ENCODE measurements around the gene SDCCAG8.

The SDCCAG8 gene

DNA sequence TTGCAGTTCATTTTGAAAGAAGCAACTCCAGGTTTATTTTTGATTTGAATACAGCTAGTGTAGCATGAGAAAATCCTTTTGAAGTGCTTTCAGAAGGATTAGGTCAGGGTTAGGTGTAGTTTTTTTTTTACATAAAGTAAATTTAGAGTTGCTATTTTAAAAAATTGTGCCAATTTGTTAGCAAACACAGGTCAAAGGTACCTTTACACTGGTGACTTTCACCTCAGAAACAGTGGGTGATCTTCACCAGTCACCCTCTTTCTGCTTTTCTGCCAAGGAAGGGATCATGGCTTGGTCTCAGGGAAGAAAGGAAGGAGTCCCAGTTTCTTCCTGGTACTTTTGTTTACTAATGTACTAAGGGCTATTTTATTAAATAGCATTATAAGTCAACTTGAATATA is 111.5 kb downstream of the SDCCAG8 start:
- no peaks in the 10 kb centered on the region for H3K36me3 ChIP-seq (ENCODE audit: insufficient read depth)
- no peak overlapping the region for H3K4me3 ChIP-seq (IDR thresholded peaks at IDR 0.05; ENCODE audit: insufficient read depth, low read depth, low read length)
- H4K20me1 ChIP-seq (ENCODE audit: insufficient read depth), result no peaks in the 10 kb centered on the region
- H3K79me2 ChIP-seq (ENCODE audit: insufficient read depth, low read depth), result no peaks in the 10 kb centered on the region
- no peak overlapping the region for H3K9ac ChIP-seq
- H3K4me1 ChIP-seq (ENCODE audit: low read depth, poor library complexity, severe bottlenecking), result no peaks in the 10 kb centered on the region
- no peak overlapping the region for H2AFZ ChIP-seq (ENCODE audit: low read depth)
- TF ChIP-seq, protein P1, sequence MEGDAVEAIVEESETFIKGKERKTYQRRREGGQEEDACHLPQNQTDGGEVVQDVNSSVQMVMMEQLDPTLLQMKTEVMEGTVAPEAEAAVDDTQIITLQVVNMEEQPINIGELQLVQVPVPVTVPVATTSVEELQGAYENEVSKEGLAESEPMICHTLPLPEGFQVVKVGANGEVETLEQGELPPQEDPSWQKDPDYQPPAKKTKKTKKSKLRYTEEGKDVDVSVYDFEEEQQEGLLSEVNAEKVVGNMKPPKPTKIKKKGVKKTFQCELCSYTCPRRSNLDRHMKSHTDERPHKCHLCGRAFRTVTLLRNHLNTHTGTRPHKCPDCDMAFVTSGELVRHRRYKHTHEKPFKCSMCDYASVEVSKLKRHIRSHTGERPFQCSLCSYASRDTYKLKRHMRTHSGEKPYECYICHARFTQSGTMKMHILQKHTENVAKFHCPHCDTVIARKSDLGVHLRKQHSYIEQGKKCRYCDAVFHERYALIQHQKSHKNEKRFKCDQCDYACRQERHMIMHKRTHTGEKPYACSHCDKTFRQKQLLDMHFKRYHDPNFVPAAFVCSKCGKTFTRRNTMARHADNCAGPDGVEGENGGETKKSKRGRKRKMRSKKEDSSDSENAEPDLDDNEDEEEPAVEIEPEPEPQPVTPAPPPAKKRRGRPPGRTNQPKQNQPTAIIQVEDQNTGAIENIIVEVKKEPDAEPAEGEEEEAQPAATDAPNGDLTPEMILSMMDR (conservative IDR thresholded peaks at IDR 0.05; ENCODE audit: low read depth, low read length), result no peak
- no peak overlapping the region for H3K4me2 ChIP-seq
- no peaks in the 10 kb centered on the region for H3K27me3 ChIP-seq (ENCODE audit: insufficient read depth, low read depth)
- no peak overlapping the region for H3K27ac ChIP-seq

DNA sequence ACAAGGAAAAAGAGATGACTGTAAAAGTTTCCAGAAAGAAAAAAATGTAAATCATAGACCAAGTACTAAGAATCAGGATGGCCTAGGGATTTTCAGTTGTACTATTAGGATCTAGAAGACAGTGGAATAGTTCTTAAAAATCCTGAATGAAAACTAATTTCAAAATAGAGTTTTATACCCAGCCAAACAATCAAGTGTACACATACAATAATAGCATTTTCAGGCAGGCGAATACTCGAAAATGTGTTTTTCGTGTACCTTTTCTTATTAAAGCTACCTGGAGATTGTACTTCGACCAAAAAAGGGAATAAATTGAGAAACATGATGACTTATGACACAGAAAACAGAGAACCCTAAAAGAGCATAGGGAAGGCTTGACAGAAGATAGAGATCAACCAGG is 118.6 kb downstream of the SDCCAG8 start:
- Histone ChIP-seq H3K36me3 (ENCODE audit: insufficient read depth) (no peaks in the 10 kb centered on the region), H3K4me1 (ENCODE audit: low read depth, poor library complexity, severe bottlenecking) (no peaks in the 10 kb centered on the region), H3K27me3 (ENCODE audit: insufficient read depth, low read depth) (no peaks in the 10 kb centered on the region), H3K9ac (no peak overlapping the region), H3K4me2 (no peak overlapping the region), H4K20me1 (ENCODE audit: insufficient read depth) (no peaks in the 10 kb centered on the region; the same call in 1 of the 2 replicates), H2AFZ (ENCODE audit: low read depth) (no peak overlapping the region), H3K79me2 (ENCODE audit: insufficient read depth, low read depth) (no peaks in the 10 kb centered on the region), H3K4me3 (IDR thresholded peaks at IDR 0.05; ENCODE audit: insufficient read depth, low read depth, low read length) (no peak overlapping the region), H3K27ac (no peak overlapping the region)
- TF ChIP-seq, protein P1 (conservative IDR thresholded peaks at IDR 0.05; ENCODE audit: low read depth, low read length), result no peak

DNA sequence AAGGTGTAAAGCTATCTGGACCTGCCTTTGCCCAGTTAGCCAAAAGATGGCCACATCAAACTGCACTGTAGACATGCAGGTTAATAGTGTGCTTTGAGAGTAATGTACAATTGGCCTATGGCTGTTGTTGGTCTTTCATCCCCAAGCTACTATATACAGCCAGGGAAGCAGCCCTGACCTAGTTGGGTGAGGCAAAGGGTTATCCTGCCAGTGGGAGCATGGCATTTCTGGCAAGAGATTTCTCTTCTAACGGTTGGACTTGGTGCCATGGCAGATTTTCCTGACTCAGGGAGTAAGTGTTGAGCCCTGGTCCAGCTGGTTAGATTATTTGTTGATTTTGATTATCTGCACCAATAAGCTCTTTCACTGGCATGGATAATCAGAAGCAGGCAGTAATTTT is 119.8 kb downstream of the SDCCAG8 start:
- Histone ChIP-seq H3K4me1 (ENCODE audit: low read depth, poor library complexity, severe bottlenecking) (no peaks in the 10 kb centered on the region), H3K27me3 (ENCODE audit: insufficient read depth, low read depth) (no peaks in the 10 kb centered on the region), H3K36me3 (ENCODE audit: insufficient read depth) (no peaks in the 10 kb centered on the region), H3K27ac (no peak overlapping the region), H3K79me2 (ENCODE audit: insufficient read depth, low read depth) (no peaks in the 10 kb centered on the region), H4K20me1 (ENCODE audit: insufficient read depth) (no peaks in the 10 kb centered on the region; the same call in 1 of the 2 replicates), H3K4me3 (IDR thresholded peaks at IDR 0.05; ENCODE audit: insufficient read depth, low read depth, low read length) (no peak overlapping the region), H2AFZ (ENCODE audit: low read depth) (no peak overlapping the region), H3K9ac (no peak overlapping the region), H3K4me2 (no peak overlapping the region)
- TF ChIP-seq, protein P1 (conservative IDR thresholded peaks at IDR 0.05; ENCODE audit: low read depth, low read length), result no peak

DNA sequence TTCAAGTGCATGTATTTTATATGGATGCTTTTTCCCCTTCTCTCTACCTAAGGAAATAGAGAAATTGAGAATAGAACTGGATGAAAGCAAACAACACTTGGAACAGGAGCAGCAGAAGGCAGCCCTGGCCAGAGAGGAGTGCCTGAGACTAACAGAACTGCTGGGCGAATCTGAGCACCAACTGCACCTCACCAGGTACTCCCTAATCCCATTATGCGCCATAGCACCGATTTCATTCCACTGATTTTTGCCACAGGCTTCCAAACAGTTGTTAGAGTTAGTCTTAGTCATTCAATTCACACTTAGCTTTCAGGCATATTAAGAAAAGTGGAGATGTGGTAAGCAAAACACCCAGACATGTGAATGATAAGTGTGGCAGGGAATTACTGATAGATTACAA is 122.8 kb downstream of the SDCCAG8 start:
- Histone ChIP-seq H4K20me1 (ENCODE audit: insufficient read depth) (no peaks in the 10 kb centered on the region; the same call in 1 of the 2 replicates), H3K27me3 (ENCODE audit: insufficient read depth, low read depth) (no peaks in the 10 kb centered on the region), H3K4me1 (ENCODE audit: low read depth, poor library complexity, severe bottlenecking) (no peaks in the 10 kb centered on the region), H3K4me2 (no peak overlapping the region), H2AFZ (ENCODE audit: low read depth) (no peak overlapping the region), H3K79me2 (ENCODE audit: insufficient read depth, low read depth) (no peaks in the 10 kb centered on the region), H3K4me3 (IDR thresholded peaks at IDR 0.05; ENCODE audit: insufficient read depth, low read depth, low read length) (no peak overlapping the region), H3K27ac (no peak overlapping the region), H3K9ac (no peak overlapping the region), H3K36me3 (ENCODE audit: insufficient read depth) (no peaks in the 10 kb centered on the region)
- TF ChIP-seq, protein P1 (conservative IDR thresholded peaks at IDR 0.05; ENCODE audit: low read depth, low read length), result no peak

All from KMS-11 (cell line).